Glutamatergic neuron (in vitro differentiated cells): ENCODE results near the gene SMIM10L2A. TPM values are rescaled to one million over a fixed set of nuclear protein-coding genes. Genes with fewer than 3 reads are reported as not detected.

Experiments used
- DNase-seq: peaks from one replicate; pipeline ENCODE4 v3.0.0; 2022
- H3K27ac Mint-ChIP-seq: one replicate; pipeline ENCODE4 v1.8.0; 2020; ENCODE audit warnings: mild to moderate bottlenecking, mixed read lengths, inconsistent platforms; ENCODE audit not compliant: unreplicated experiment
- H3K27me3 Mint-ChIP-seq: one replicate; pipeline ENCODE4 v1.8.0; 2020; ENCODE audit warnings: mild to moderate bottlenecking, moderate library complexity, mixed read lengths, inconsistent platforms; ENCODE audit not compliant: unreplicated experiment
- H3K36me3 Mint-ChIP-seq: one replicate; pipeline ENCODE4 v1.8.0; 2020; ENCODE audit warnings: mild to moderate bottlenecking, mixed read lengths, inconsistent platforms; ENCODE audit not compliant: unreplicated experiment
- H3K4me1 Mint-ChIP-seq: one replicate; pipeline ENCODE4 v1.8.0; 2020; ENCODE audit warnings: mild to moderate bottlenecking, low read depth, mixed read lengths, inconsistent platforms; ENCODE audit not compliant: unreplicated experiment
- H3K4me3 Mint-ChIP-seq: one replicate; pipeline ENCODE4 v1.8.0; 2020; ENCODE audit warnings: mild to moderate bottlenecking, mixed read lengths, inconsistent platforms; ENCODE audit not compliant: unreplicated experiment
- H3K9me3 Mint-ChIP-seq: one replicate; pipeline ENCODE4 v1.8.0; 2020; ENCODE audit warnings: mild to moderate bottlenecking, moderate library complexity, mixed read lengths, inconsistent platforms; ENCODE audit not compliant: unreplicated experiment
- CTCF ChIP-seq: fragments of 200-600 bp; sonication (generic); IDR thresholded peaks from one replicate; pipeline ENCODE4 v1.5.0; 2021; ENCODE audit not compliant: partially characterized antibody, unreplicated experiment
- total RNA-seq: library from RNA; stranded (reverse); fragmentation: NEBNext Ultra II Directional; extraction: Animal tissue kit (Norgen Biotek cat#: 25700); gene quantifications from one replicate; pipeline ENCODE4 v1.2.1, GENCODE V29; 2021; ENCODE audit not compliant: unreplicated experiment

The SMIM10L2A gene
- total RNA-seq, 1 donor from 2014 or later, result 3.4 TPM

GRCh38 chrX:135436456-135436855, 14.7 kb downstream of the SMIM10L2A start:
- Mint-ChIP-seq H3K27ac (no peak overlapping the region), H3K9me3 (peaks cover 1% of the 10 kb centered on the region), H3K4me3 (no peak overlapping the region), H3K4me1 (no peaks in the 10 kb centered on the region), H3K36me3 (no peaks in the 10 kb centered on the region), H3K27me3 (no peaks in the 10 kb centered on the region)
- DNase-seq, result no peak
- no peak for TF ChIP-seq CTCF

GRCh38 chrX:135436966-135437866, 15.5 kb downstream of the SMIM10L2A start:
- TF ChIP-seq CTCF, result no peak
- H3K36me3 Mint-ChIP-seq, result no peaks in the 10 kb centered on the region
- no peaks in the 10 kb centered on the region for H3K27me3 Mint-ChIP-seq
- peaks cover 3% of the 10 kb centered on the region for H3K9me3 Mint-ChIP-seq
- no peak overlapping the region for H3K4me3 Mint-ChIP-seq
- H3K27ac Mint-ChIP-seq, result no peak overlapping the region
- no peak for DNase-seq
- no peaks in the 10 kb centered on the region for H3K4me1 Mint-ChIP-seq

GRCh38 chrX:135437867-135438733, 16.4 kb downstream of the SMIM10L2A start:
- H3K27me3 Mint-ChIP-seq, result no peaks in the 10 kb centered on the region
- no peaks in the 10 kb centered on the region for H3K36me3 Mint-ChIP-seq
- no peak for TF ChIP-seq CTCF
- DNase-seq, result no peak
- H3K27ac Mint-ChIP-seq, result no peak overlapping the region
- no peaks in the 10 kb centered on the region for H3K4me1 Mint-ChIP-seq
- peaks cover 3% of the 10 kb centered on the region for H3K9me3 Mint-ChIP-seq
- H3K4me3 Mint-ChIP-seq, result no peak overlapping the region

GRCh38 chrX:135438734-135439043, 16.9 kb downstream of the SMIM10L2A start:
- DNase-seq, result no peak
- Mint-ChIP-seq H3K4me1 (no peaks in the 10 kb centered on the region), H3K36me3 (no peaks in the 10 kb centered on the region), H3K9me3 (peaks cover 1% of the 10 kb centered on the region), H3K27ac (no peak overlapping the region), H3K4me3 (no peak overlapping the region), H3K27me3 (no peaks in the 10 kb centered on the region)
- no peak for TF ChIP-seq CTCF
